GM13977 (cell line): ENCODE data around the gene ATP1A2.

Source experiments
- DNase-seq: peaks from one replicate; pipeline ENCODE4 v3.0.0; 2012; ENCODE audit warnings: low spot score
- CTCF ChIP-seq: IDR thresholded peaks from 2 replicates; pipeline ENCODE4 v1.5.1; 2012; ENCODE audit warnings: mild to moderate bottlenecking, control low read depth; ENCODE audit not compliant: insufficient read depth; ENCODE audit errors: extremely low read depth, missing control alignments
- in situ Hi-C: fragments of 300-500 bp; cut with MboI; formaldehyde crosslinking; loops from one replicate; pipeline ENCODE4 v1.12.0; 2022; ENCODE audit warnings: low sequenced_read_pairs, low pct_unique_long_range_greater_than_20kb, mixed read lengths, inconsistent platforms; ENCODE audit not compliant: unreplicated experiment

Gene ATP1A2

DNA sequence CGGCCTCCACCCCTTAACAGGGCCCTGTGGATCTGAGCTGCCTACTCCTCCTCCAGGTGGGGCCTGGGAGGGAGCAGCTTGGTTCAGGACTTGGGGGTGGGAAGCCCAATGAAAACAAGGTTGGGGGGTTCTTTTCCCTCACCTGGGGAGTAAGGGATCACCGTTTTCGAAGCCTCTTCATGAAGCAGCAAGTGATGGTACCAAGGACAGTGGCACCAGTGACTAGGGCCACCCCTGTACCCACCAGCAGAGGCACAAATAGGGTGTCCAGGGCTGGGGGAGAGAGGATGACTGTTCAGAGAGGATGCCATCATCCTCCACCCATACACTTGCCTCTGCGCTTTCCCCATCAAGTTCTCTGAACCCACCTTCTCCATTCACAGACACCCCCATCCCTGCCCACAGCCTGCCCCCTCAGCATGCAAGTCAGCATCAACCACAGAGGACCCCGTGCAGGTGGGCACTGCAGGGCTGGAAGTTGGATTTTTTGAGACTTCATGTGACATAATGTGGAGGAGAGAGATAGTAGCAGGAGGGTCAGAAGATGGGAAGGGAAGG lies 23.8 kb upstream of the ATP1A2 start:
- TF ChIP-seq CTCF = no peak
- no peak for DNase-seq
- in situ Hi-C loops = no loop called here

- no peak for TF ChIP-seq CTCF
- DNase-seq = no peak
- in situ Hi-C loops = no loop called here
Measured at GRCh38 chr1:160092366-160093068, 23.0 kb upstream of the ATP1A2 start.

DNA sequence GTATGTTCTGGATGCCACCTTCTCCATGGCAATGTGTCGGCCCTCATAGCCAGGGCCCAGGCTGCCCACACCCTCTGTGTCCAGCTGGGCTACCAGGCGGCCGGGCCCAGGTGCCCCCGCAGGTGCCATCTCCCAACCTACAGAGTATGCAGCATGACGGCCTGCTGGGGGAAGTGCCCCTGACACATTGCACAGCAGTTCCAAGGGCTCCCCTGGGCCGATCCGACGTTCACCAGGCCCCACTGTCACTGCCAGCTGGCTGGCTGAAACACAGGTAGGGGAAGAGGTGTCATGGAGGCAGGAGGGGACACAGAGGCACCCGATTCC lies 22.5 kb upstream of the ATP1A2 start:
- in situ Hi-C loops = no loop called here
- TF ChIP-seq CTCF = no peak

DNA sequence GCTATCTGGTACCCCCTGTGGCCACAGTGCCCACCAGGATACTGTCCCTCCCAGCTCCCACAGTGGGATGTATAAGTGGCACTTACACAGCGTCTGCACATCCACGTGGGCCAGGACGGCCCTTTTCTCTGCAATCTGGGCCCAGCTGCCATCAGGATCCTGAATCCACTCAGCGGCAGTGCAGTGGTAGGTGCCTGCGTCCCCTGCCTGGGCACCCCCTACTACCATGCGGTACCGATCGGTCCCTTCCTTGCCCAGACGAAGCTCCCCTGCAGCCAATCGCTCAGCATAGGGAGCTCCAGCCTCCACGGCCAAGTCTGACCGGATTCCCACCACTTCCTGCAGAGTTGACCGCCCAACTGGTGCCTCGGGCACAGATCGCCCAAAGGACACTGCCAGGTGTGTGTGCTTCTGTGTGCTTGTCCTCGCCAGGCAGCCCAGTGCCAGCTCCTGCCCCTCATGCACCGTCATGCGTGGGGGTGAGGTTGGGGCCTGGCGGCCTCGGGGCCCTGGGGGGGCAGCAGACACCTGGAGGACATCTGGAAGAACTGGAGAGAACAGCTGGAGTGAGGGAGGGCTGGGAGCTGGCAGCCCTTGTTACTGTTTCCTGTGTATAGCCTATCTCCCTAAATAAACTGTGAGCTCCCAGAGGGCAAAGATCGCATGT lies 21.8 kb upstream of the ATP1A2 start:
- no peak for TF ChIP-seq CTCF
- in situ Hi-C loops = no loop called here
- no peak for DNase-seq

More for the DNA sequence above, 22.5 kb upstream of the ATP1A2 start:
- DNase-seq = no peak

- DNase-seq = no peak
- in situ Hi-C loops = no loop called here
- TF ChIP-seq CTCF = no peak
Measured at GRCh38 chr1:160094291-160094625, 21.3 kb upstream of the ATP1A2 start.

DNA sequence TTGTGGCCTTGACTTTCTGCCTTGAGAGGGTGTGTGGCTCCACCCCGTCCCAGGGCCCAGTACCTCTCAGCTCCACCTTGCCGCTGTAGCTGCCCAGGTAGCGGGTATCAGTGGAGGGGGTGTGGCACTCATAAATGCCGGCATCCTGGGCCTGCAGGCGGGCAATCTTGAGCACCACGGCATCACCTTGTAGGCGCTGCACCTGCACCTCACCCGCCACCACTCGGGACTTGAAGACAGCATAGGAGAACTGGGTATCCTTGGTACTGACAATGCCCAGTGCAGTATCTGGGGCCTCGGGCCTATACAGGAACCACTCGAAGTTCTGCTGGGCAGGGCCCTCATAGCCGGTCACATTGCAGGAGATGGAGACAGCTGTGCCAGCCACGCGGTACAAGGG lies 20.8 kb upstream of the ATP1A2 start:
- no peak for TF ChIP-seq CTCF
- in situ Hi-C loops = no loop called here
- DNase-seq = no peak
